Tibial artery (tissue), 4 donors: ENCODE results near the gene CDCP1.

Experiments used
- DNase-seq, 2 donors: peaks; one replicate each; pipeline ENCODE4 v3.0.0-alpha.2; 2019
- H3K27ac ChIP-seq, 2 donors: fragments of 200-600 bp; sonication (generic) in 1 of 2; 1 replicate in 1 of 2; 2 replicates in 1 of 2; pipeline ENCODE4 v1.5.1; 2018 to 2019; ENCODE audit warnings: mild to moderate bottlenecking in 1 of 2
- H3K27me3 ChIP-seq, 2 donors: fragments of 200-600 bp; sonication (generic) in 1 of 2; one replicate each; pipeline versions ENCODE4 v1.5.1 to v1.6.0; 2016 to 2019
- H3K36me3 ChIP-seq, 3 donors: fragments of 200-600 bp; sonication (generic) in 2 of 3; one replicate each; pipeline ENCODE4 v1.5.1; 2016 to 2019; ENCODE audit warnings: mild to moderate bottlenecking in 2 of 3
- H3K4me1 ChIP-seq, 4 donors: fragments of 200-600 bp; sonication (generic) in 2 of 4; 1 replicate in 3 of 4; 2 replicates in 1 of 4; pipeline ENCODE4 v1.5.1; 2016 to 2019
- H3K4me3 ChIP-seq, 2 donors: fragments of 200-600 bp; sonication (generic) in 1 of 2; 1 replicate in 1 of 2; 2 replicates in 1 of 2; pipeline ENCODE4 v1.5.1; 2018 to 2019; ENCODE audit warnings: mild to moderate bottlenecking in 2 of 2
- H3K9me3 ChIP-seq, 3 donors: fragments of 200-600 bp; sonication (generic) in 1 of 3; one replicate each; pipeline ENCODE4 v1.5.1; 2016 to 2019
- CTCF ChIP-seq, 2 experiments: fragments of 200-600 bp in 1 of 2; fragments of 450-650 bp in 1 of 2; IDR thresholded peaks; one replicate each; pipeline ENCODE4 v1.5.1; 2017 to 2019; ENCODE audit warnings: antibody characterized with exemption in 2 of 2, mild to moderate bottlenecking in 1 of 2, moderate library complexity in 1 of 2
- intact Hi-C: fragments of 100-400 bp; cut with DNase I; formaldehyde crosslinking; loops from one replicate; pipeline ENCODE4 v1.15.0; 2023; ENCODE audit warnings: low total_unique reads

CDCP1 gene

GRCh38 chr3:45043728-45044299 is 102.4 kb downstream of the CDCP1 start:
- Histone ChIP-seq H3K4me3 (no peak overlapping the region), H3K4me1 (peaks cover 0 to 6% (median 2%) of the 10 kb centered on the region in 4 donors), H3K27me3 (no peaks in the 10 kb centered on the region), H3K9me3 (no peaks in the 10 kb centered on the region), H3K36me3 (no peaks in the 10 kb centered on the region), H3K27ac (peak overlapping the region in 1 of 2 donors; percentile 25)
- no peak for DNase-seq
- intact Hi-C loops: loop anchor here (5.0 kb wide), 1 partner anchor 168 kb away; no protein-coding TSS in a partner anchor
- no peak for TF ChIP-seq CTCF (IDR thresholded peaks at IDR 0.05)

- Histone ChIP-seq H3K9me3 (no peaks in the 10 kb centered on the region), H3K4me1 (peaks cover 0 to 10% (median 2%) of the 10 kb centered on the region in 4 donors), H3K4me3 (no peak overlapping the region), H3K27me3 (no peaks in the 10 kb centered on the region), H3K27ac (no peak overlapping the region), H3K36me3 (no peaks in the 10 kb centered on the region)
- no peak for TF ChIP-seq CTCF (IDR thresholded peaks at IDR 0.05)
- no peak for DNase-seq
- intact Hi-C loops: loop anchor here (5.0 kb wide), 1 partner anchor 170 kb away; no protein-coding TSS in a partner anchor
Measured at GRCh38 chr3:45042162-45042561, 104.0 kb downstream of the CDCP1 start.

DNA sequence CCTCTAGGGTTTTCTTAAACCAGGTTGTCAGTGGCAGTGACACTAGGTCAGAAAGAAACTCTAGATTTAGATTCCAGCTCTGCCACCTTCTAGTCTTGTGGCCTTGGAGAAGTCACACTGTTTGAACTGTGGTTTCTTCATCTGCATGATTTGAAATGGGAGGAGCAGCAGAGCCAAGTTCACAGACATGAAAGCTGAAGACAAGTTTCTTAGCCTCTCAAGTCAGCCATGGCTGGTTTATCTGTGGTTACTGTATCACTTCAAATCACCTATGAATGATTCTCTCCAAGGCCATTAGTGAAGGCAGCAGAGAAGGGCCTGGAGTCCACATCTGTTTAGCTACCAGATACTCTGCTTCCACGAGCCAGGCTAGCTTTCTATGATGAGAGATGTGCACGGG is 104.5 kb downstream of the CDCP1 start:
- TF ChIP-seq CTCF (IDR thresholded peaks at IDR 0.05): no peak
- no peak for DNase-seq
- intact Hi-C loops: loop anchor here (5.0 kb wide), 1 partner anchor 171 kb away; no protein-coding TSS in a partner anchor
- no peaks in the 10 kb centered on the region for H3K9me3 ChIP-seq
- H3K4me1 ChIP-seq: peaks cover 0 to 15% (median 4%) of the 10 kb centered on the region in 4 donors
- no peaks in the 10 kb centered on the region for H3K36me3 ChIP-seq
- no peak overlapping the region for H3K4me3 ChIP-seq
- no peaks in the 10 kb centered on the region for H3K27me3 ChIP-seq
- H3K27ac ChIP-seq: no peak overlapping the region

GRCh38 chr3:45037720-45038455 is 108.3 kb downstream of the CDCP1 start:
- H3K27ac ChIP-seq: peak overlapping the region in 1 of 2 donors; percentile 72
- H3K27me3 ChIP-seq: no peaks in the 10 kb centered on the region
- intact Hi-C loops: loop anchor here (5.0 to 10.0 kb wide), 2 partner anchors 459 to 627 kb away; no protein-coding TSS in a partner anchor
- H3K36me3 ChIP-seq: no peaks in the 10 kb centered on the region
- peak; percentile 95 to 97 for DNase-seq
- H3K4me1 ChIP-seq: peaks cover 0 to 37% (median 19%) of the 10 kb centered on the region in 4 donors
- H3K9me3 ChIP-seq: no peaks in the 10 kb centered on the region
- peak; percentile 87 to 95 for TF ChIP-seq CTCF (IDR thresholded peaks at IDR 0.05)
- no peak overlapping the region for H3K4me3 ChIP-seq

DNA sequence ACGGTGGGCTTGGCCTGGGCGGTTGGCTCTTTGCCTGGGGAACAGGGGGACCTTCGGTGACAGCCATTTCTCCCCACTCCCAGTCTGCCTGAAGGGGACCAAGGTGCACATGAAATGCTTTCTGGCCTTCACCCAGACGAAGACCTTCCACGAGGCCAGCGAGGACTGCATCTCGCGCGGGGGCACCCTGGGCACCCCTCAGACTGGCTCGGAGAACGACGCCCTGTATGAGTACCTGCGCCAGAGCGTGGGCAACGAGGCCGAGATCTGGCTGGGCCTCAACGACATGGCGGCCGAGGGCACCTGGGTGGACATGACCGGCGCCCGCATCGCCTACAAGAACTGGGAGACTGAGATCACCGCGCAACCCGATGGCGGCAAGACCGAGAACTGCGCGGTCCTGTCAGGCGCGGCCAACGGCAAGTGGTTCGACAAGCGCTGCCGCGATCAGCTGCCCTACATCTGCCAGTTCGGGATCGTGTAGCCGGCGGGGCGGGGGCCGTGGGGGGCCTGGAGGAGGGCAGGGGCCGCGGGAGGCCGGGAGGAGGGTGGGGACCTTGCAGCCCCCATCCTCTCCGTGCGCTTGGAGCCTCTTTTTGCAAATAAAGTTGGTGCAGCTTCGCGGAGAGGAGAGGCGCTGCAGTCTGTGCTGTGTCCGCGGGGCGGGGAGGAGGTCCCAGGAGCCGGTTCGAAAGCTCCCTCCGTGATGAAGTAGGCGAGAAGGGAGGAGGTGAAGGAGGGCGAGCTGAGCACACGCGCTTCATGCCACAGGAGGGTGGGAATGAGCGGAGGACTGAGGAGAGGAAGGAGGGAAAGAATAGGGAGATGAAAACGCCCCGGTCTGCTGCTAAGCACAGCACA is 110.5 kb downstream of the CDCP1 start:
- H3K27me3 ChIP-seq: no peaks in the 10 kb centered on the region
- no peaks in the 10 kb centered on the region for H3K9me3 ChIP-seq
- peaks cover 0 to 37% (median 16%) of the 10 kb centered on the region in 4 donors for H3K4me1 ChIP-seq
- no peak for DNase-seq
- no peak for TF ChIP-seq CTCF (IDR thresholded peaks at IDR 0.05)
- H3K27ac ChIP-seq: peak overlapping the region; percentile 22 to 72
- intact Hi-C loops: loop anchor here (5.0 to 10.0 kb wide), 2 partner anchors 462 to 629 kb away; no protein-coding TSS in a partner anchor
- peak overlapping the region; percentile 48 to 50 for H3K4me3 ChIP-seq
- H3K36me3 ChIP-seq: peaks cover 0 to 13% (median 5%) of the 10 kb centered on the region in 3 donors
